Gastroesophageal sphincter (tissue), 3 donors: ENCODE measurements around the gene GALNTL6.

Source experiments
- CTCF ChIP-seq, 4 experiments: fragments of 200-600 bp in 2 of 4; fragments of 450-650 bp in 2 of 4; sonication (generic) in 1 of 4; IDR thresholded peaks; one replicate each; pipeline ENCODE4 v1.5.1; 2017 to 2019; ENCODE audit warnings: antibody characterized with exemption in 4 of 4, mild to moderate bottlenecking in 2 of 4, moderate library complexity in 2 of 4
- EP300 ChIP-seq: sonication (generic); formaldehyde crosslinking; IDR thresholded peaks from one replicate; pipeline ENCODE4 v1.6.1; 2017; ENCODE audit warnings: antibody characterized with exemption, mild to moderate bottlenecking
- POLR2A ChIP-seq, 2 donors: fragments of 450-650 bp; IDR thresholded peaks; one replicate each; pipeline ENCODE4 v1.6.1; 2017; ENCODE audit warnings: antibody characterized with exemption in 2 of 2, mild to moderate bottlenecking in 2 of 2, moderate library complexity in 1 of 2
- POLR2AphosphoS5 ChIP-seq: sonication (generic); formaldehyde crosslinking; IDR thresholded peaks from one replicate; pipeline ENCODE4 v1.6.1; 2017; ENCODE audit warnings: antibody characterized with exemption

DNA sequence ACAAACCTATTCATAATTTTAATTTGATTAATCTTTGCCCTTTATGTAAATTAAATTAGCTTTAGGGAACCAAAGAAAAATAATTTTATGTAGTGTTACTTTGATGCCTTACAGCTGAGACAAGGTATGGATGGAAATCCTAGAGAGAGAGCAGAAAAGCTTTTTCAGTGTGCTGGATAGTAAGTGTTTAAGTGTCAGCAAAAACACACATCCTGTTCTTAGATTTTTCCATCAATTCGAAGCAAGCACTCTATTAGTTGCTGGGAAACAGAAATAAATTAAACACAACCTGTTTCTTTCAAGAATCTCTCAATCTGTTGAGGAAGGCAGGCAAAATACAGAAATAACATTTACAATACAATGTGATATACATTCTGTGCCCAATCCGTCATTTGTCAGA, 327.8 kb downstream of the GALNTL6 start:
- TF ChIP-seq POLR2AphosphoS5 (no peak), POLR2A (IDR thresholded peaks at IDR 0.05) (no peak), CTCF (IDR thresholded peaks at IDR 0.05) (no peak), EP300 (no peak)
